Measurements from ENCODE around the gene TBC1D24. TPM values are rescaled to one million over a fixed set of nuclear protein-coding genes. Genes with fewer than 3 reads are reported as not detected.
A peak's percentile ranks its signal among the peaks of the same experiment; 100 is the strongest.

Gene TBC1D24
- 4.9 TPM for polyA plus RNA-seq (2013, experiment 1 of 2)
- polyA plus RNA-seq (2013, experiment 2 of 2), result 4.1 TPM

GRCh38 chr16:2474877-2475412 is at the start of gene TBC1D24:
Gene TBC1D24, plus strand, starts transcription at chr16:2475127. Its CDS starts 21,022 bp downstream, at chr16:2496149.
- no peaks in the 10 kb centered on the region for H3K9me3 ChIP-seq (ENCODE audit: control insufficient read depth, low read length)
- under 1% methylated on average over 34 of the region's 77 CpGs for WGBS
- H4K8ac ChIP-seq (ENCODE audit: low read length), result peak within 1 kb of the TSS; percentile 88

GRCh38 chr16:2425825-2426430 is 49.0 kb upstream of the TBC1D24 start:
- peaks cover 5% of the 10 kb centered on the region for H3K79me1 ChIP-seq (replicated peaks; ENCODE audit: low read length, poor library complexity, severe bottlenecking)
- H3K14ac ChIP-seq (ENCODE audit: low read length in 2 of 2), result no peak overlapping the region
- WGBS, result 95% methylated on average over 13 of the region's 13 CpGs
- H3K36me3 ChIP-seq (ENCODE audit: control insufficient read depth in 1 of 2, insufficient read depth in 2 of 2, low read depth in 1 of 2, low read length in 2 of 2), result no peaks in the 10 kb centered on the region
- H4K8ac ChIP-seq (ENCODE audit: low read length), result no peak overlapping the region
- no peak overlapping the region for H4K91ac ChIP-seq (ENCODE audit: low read length)
- no peak overlapping the region for H3K9ac ChIP-seq (ENCODE audit: low read length)
- no peak overlapping the region for H2AFZ ChIP-seq (ENCODE audit: low read depth, low read length)
- no peak overlapping the region for H2BK12ac ChIP-seq (ENCODE audit: low read length in 2 of 2)
- no peaks in the 10 kb centered on the region for H3K9me3 ChIP-seq (ENCODE audit: control insufficient read depth, low read length)
- no peak overlapping the region for H3K23ac ChIP-seq (ENCODE audit: low read length in 2 of 2)
- no peak overlapping the region for H2AK5ac ChIP-seq (ENCODE audit: low read length, severe bottlenecking)
- H2BK5ac ChIP-seq (ENCODE audit: low read depth, low read length, poor library complexity, severe bottlenecking), result no peak overlapping the region
- no peak overlapping the region for H3K4ac ChIP-seq (ENCODE audit: low read depth in 1 of 2, low read length in 2 of 2)
- no peak overlapping the region for H3K18ac ChIP-seq (ENCODE audit: low read depth in 1 of 2, low read length in 2 of 2)
- H2BK15ac ChIP-seq (ENCODE audit: low read depth, poor library complexity, severe bottlenecking), result no peak overlapping the region
- no peak for DNase-seq
- H3K4me1 ChIP-seq (ENCODE audit: control insufficient read depth, insufficient read depth, low read depth, low read length), result peaks cover 15% of the 10 kb centered on the region
- H3K27ac ChIP-seq (ENCODE audit: low read length, poor library complexity, severe bottlenecking), result no peak overlapping the region
- no peak overlapping the region for H3K4me3 ChIP-seq (ENCODE audit: insufficient read depth in 1 of 2, low read depth in 1 of 2, low read length in 2 of 2)
- peaks cover 7 to 10% of the 10 kb centered on the region in 2 experiments for H3K27me3 ChIP-seq (ENCODE audit: control insufficient read depth in 1 of 2, insufficient read depth in 1 of 2, low read length in 2 of 2)
- no peak overlapping the region for H2BK120ac ChIP-seq (ENCODE audit: low read depth, low read length)
- no peak overlapping the region for H3K4me2 ChIP-seq (ENCODE audit: low read length, poor library complexity, severe bottlenecking)

More at GRCh38 chr16:2474877-2475412, at the start of gene TBC1D24:
- Histone ChIP-seq H3K23ac (ENCODE audit: low read length in 2 of 2) (peak within 1 kb of the TSS in 1 of 2 experiments; percentile 94), H3K27me3 (ENCODE audit: control insufficient read depth in 1 of 2, insufficient read depth in 1 of 2, low read length in 2 of 2) (peaks cover 11 to 25% of the 10 kb centered on the region in 2 experiments), H3K9ac (ENCODE audit: low read length) (peak within 1 kb of the TSS; percentile 84), H3K18ac (ENCODE audit: low read depth in 1 of 2, low read length in 2 of 2) (peak within 1 kb of the TSS; percentile 75 to 99), H3K4me2 (ENCODE audit: low read length, poor library complexity, severe bottlenecking) (peak within 1 kb of the TSS; percentile 91), H3K4me3 (ENCODE audit: insufficient read depth in 1 of 2, low read depth in 1 of 2, low read length in 2 of 2) (peak within 1 kb of the TSS; percentile 77 to 83), H4K91ac (ENCODE audit: low read length) (peak within 1 kb of the TSS; percentile 84), H2BK12ac (ENCODE audit: low read length in 2 of 2) (peak within 1 kb of the TSS in 1 of 2 experiments; percentile 88), H2AK5ac (ENCODE audit: low read length, severe bottlenecking) (no peak within 1 kb of the TSS), H3K4ac (ENCODE audit: low read depth in 1 of 2, low read length in 2 of 2) (peak within 1 kb of the TSS; percentile 81 to 84), H2BK120ac (ENCODE audit: low read depth, low read length) (peak within 1 kb of the TSS; percentile 95), H3K27ac (ENCODE audit: low read length, poor library complexity, severe bottlenecking) (no peak within 1 kb of the TSS), H3K36me3 (ENCODE audit: control insufficient read depth in 1 of 2, insufficient read depth in 2 of 2, low read depth in 1 of 2, low read length in 2 of 2) (peaks cover 0 to 10% of the 10 kb centered on the region in 2 experiments), H2BK5ac (ENCODE audit: low read depth, low read length, poor library complexity, severe bottlenecking) (no peak within 1 kb of the TSS), H3K14ac (ENCODE audit: low read length in 2 of 2) (peak within 1 kb of the TSS in 1 of 2 experiments; percentile 98), H3K4me1 (ENCODE audit: control insufficient read depth, insufficient read depth, low read depth, low read length) (peaks cover 45% of the 10 kb centered on the region), H2BK15ac (ENCODE audit: low read depth, poor library complexity, severe bottlenecking) (peak within 1 kb of the TSS; percentile 87), H3K79me1 (replicated peaks; ENCODE audit: low read length, poor library complexity, severe bottlenecking) (peaks cover 22% of the 10 kb centered on the region), H2AFZ (ENCODE audit: low read depth, low read length) (peak within 1 kb of the TSS; percentile 72)
- peak; percentile 78 for DNase-seq

DNA sequence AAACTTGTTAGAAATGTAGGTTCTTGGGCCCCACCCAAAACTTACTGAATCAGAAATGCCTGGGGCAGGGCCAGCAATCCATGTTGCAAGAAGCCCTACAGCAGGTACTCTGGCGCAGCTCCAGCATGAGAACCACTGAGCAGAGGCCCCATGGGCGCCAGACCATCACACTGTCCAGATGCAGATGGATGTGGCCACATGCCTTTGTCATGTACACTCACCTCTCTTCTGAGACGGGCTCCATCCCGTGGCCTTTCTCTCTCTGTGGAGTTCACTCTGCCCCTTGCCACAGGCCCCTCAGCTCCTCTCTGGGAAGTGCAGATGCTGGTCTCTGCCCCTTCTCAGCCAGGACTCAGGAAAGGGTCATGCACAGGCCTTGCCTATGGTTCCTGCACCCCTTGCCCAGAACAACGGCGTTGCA is 48.0 kb upstream of the TBC1D24 start:
- no peak overlapping the region for H3K9ac ChIP-seq (ENCODE audit: low read length)
- peaks cover 15% of the 10 kb centered on the region for H3K4me1 ChIP-seq (ENCODE audit: control insufficient read depth, insufficient read depth, low read depth, low read length)
- H3K23ac ChIP-seq (ENCODE audit: low read length in 2 of 2), result no peak overlapping the region
- H3K27ac ChIP-seq (ENCODE audit: low read length, poor library complexity, severe bottlenecking), result no peak overlapping the region
- H3K18ac ChIP-seq (ENCODE audit: low read depth in 1 of 2, low read length in 2 of 2), result no peak overlapping the region
- no peak overlapping the region for H3K4me3 ChIP-seq (ENCODE audit: insufficient read depth in 1 of 2, low read depth in 1 of 2, low read length in 2 of 2)
- no peak overlapping the region for H2BK15ac ChIP-seq (ENCODE audit: low read depth, poor library complexity, severe bottlenecking)
- no peak overlapping the region for H2BK12ac ChIP-seq (ENCODE audit: low read length in 2 of 2)
- peaks cover 4 to 7% of the 10 kb centered on the region in 2 experiments for H3K27me3 ChIP-seq (ENCODE audit: control insufficient read depth in 1 of 2, insufficient read depth in 1 of 2, low read length in 2 of 2)
- H4K91ac ChIP-seq (ENCODE audit: low read length), result no peak overlapping the region
- no peak overlapping the region for H2AFZ ChIP-seq (ENCODE audit: low read depth, low read length)
- H3K4ac ChIP-seq (ENCODE audit: low read depth in 1 of 2, low read length in 2 of 2), result no peak overlapping the region
- no peak for DNase-seq
- H3K36me3 ChIP-seq (ENCODE audit: control insufficient read depth in 1 of 2, insufficient read depth in 2 of 2, low read depth in 1 of 2, low read length in 2 of 2), result peaks cover 0 to under 1% of the 10 kb centered on the region in 2 experiments
- H3K79me1 ChIP-seq (replicated peaks; ENCODE audit: low read length, poor library complexity, severe bottlenecking), result peaks cover 8% of the 10 kb centered on the region
- no peak overlapping the region for H2BK5ac ChIP-seq (ENCODE audit: low read depth, low read length, poor library complexity, severe bottlenecking)
- no peak overlapping the region for H3K14ac ChIP-seq (ENCODE audit: low read length in 2 of 2)
- H3K4me2 ChIP-seq (ENCODE audit: low read length, poor library complexity, severe bottlenecking), result no peak overlapping the region
- no peak overlapping the region for H4K8ac ChIP-seq (ENCODE audit: low read length)
- H2BK120ac ChIP-seq (ENCODE audit: low read depth, low read length), result no peak overlapping the region
- H3K9me3 ChIP-seq (ENCODE audit: control insufficient read depth, low read length), result no peaks in the 10 kb centered on the region
- H2AK5ac ChIP-seq (ENCODE audit: low read length, severe bottlenecking), result no peak overlapping the region
- 92% methylated on average over 6 of the region's 6 CpGs for WGBS

DNA sequence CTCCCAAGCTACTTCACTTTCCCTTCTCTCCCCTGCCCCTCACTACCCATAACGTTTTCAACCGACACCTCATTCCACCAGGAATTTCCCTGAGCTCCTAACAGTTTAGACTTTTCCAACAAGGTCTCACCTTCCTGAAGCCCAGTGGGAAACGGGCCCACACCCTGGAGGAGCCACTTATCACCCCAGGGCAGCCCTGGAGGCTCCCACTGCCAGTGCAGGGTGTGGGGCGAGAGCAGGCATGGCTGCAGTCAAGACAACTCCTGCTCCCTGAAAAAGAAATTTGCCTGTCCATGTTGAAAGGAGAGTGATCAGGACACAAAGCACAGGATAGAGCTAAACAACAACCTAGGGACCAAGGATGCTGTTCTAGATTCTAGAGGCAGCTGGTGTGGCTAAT is 47.4 kb upstream of the TBC1D24 start:
- H2BK5ac ChIP-seq (ENCODE audit: low read depth, low read length, poor library complexity, severe bottlenecking), result no peak overlapping the region
- no peak for DNase-seq
- H3K9ac ChIP-seq (ENCODE audit: low read length), result no peak overlapping the region
- peaks cover 15% of the 10 kb centered on the region for H3K4me1 ChIP-seq (ENCODE audit: control insufficient read depth, insufficient read depth, low read depth, low read length)
- no peak overlapping the region for H4K8ac ChIP-seq (ENCODE audit: low read length)
- H3K36me3 ChIP-seq (ENCODE audit: control insufficient read depth in 1 of 2, insufficient read depth in 2 of 2, low read depth in 1 of 2, low read length in 2 of 2), result peaks cover 4 to 6% of the 10 kb centered on the region in 2 experiments
- no peak overlapping the region for H4K91ac ChIP-seq (ENCODE audit: low read length)
- H3K4me2 ChIP-seq (ENCODE audit: low read length, poor library complexity, severe bottlenecking), result no peak overlapping the region
- H3K18ac ChIP-seq (ENCODE audit: low read depth in 1 of 2, low read length in 2 of 2), result no peak overlapping the region
- no peak overlapping the region for H2BK120ac ChIP-seq (ENCODE audit: low read depth, low read length)
- no peak overlapping the region for H3K4ac ChIP-seq (ENCODE audit: low read depth in 1 of 2, low read length in 2 of 2)
- WGBS, result 83% methylated on average over 4 of the region's 4 CpGs
- H3K4me3 ChIP-seq (ENCODE audit: insufficient read depth in 1 of 2, low read depth in 1 of 2, low read length in 2 of 2), result no peak overlapping the region
- no peaks in the 10 kb centered on the region for H3K9me3 ChIP-seq (ENCODE audit: control insufficient read depth, low read length)
- no peak overlapping the region for H2BK12ac ChIP-seq (ENCODE audit: low read length in 2 of 2)
- H2AK5ac ChIP-seq (ENCODE audit: low read length, severe bottlenecking), result no peak overlapping the region
- no peak overlapping the region for H3K27ac ChIP-seq (ENCODE audit: low read length, poor library complexity, severe bottlenecking)
- no peak overlapping the region for H3K23ac ChIP-seq (ENCODE audit: low read length in 2 of 2)
- H2AFZ ChIP-seq (ENCODE audit: low read depth, low read length), result no peak overlapping the region
- H3K79me1 ChIP-seq (replicated peaks; ENCODE audit: low read length, poor library complexity, severe bottlenecking), result peaks cover 12% of the 10 kb centered on the region
- H3K27me3 ChIP-seq (ENCODE audit: control insufficient read depth in 1 of 2, insufficient read depth in 1 of 2, low read length in 2 of 2), result peaks cover 0 to 1% of the 10 kb centered on the region in 2 experiments
- H2BK15ac ChIP-seq (ENCODE audit: low read depth, poor library complexity, severe bottlenecking), result no peak overlapping the region
- no peak overlapping the region for H3K14ac ChIP-seq (ENCODE audit: low read length in 2 of 2)
